K562 (cell line): ENCODE measurements around the gene ABCB6. TPM values are rescaled to one million over a fixed set of nuclear protein-coding genes. Genes with fewer than 3 reads are reported as not detected.

Experiments used
- ATAC-seq: fragments of 200-7000 bp; cut with Tn5 transposase; 3 replicates; pipeline ENCODE4 v1.9.1; 2020; ENCODE audit warnings: moderate library complexity
- BruUV-seq: library from RNA; stranded (reverse); fragments of 400-500 nt; replicated peaks from 2 replicates; lab custom pipeline; 2021; lab: Mats Ljungman, UMichigan
- CTCF ChIA-PET: fragments of 300-600 bp; formaldehyde crosslinking; extraction: SDS; loops from one replicate; lab custom pipeline; 2021; ENCODE audit warnings: low intra/inter-chr PET ratio; lab: Yijun Ruan, JAX
- POLR2A ChIA-PET: fragments of 300-600, 350-650 bp; sonication (Branson Sonifier 250); formaldehyde crosslinking; extraction: SDS; loops from one replicate; lab custom pipeline; 2021; ENCODE audit warnings: antibody characterized with exemption, inconsistent platforms; lab: Yijun Ruan, JAX
- DNase-seq, 4 experiments: peaks; one replicate each; pipeline versions ENCODE4 v3.0.0 to v3.0.0-alpha.2; 2011 to 2018; ENCODE audit warnings: low spot score in 3 of 4, mixed read lengths in 3 of 4; ENCODE audit errors: extremely low read depth in 1 of 4
- FAIRE-seq: peaks from 2 replicates; lab custom pipeline; 2011; peaks lifted over from hg19 to GRCh38; lab: Jason Lieb, UNC
- H2AFZ ChIP-seq: 2 replicates; pipeline ENCODE4 v1.6.0; 2011; ENCODE audit warnings: low read depth, low read length, control low read depth, inconsistent platforms
- H3K27ac ChIP-seq: fragments of 200-600 bp; 3 replicates; pipeline ENCODE4 v1.8.0; 2011; ENCODE audit warnings: low read depth, mild to moderate bottlenecking, control low read depth, inconsistent platforms, low read length, moderate library complexity, mixed read lengths; ENCODE audit errors: extremely low read depth
- H3K27me3 ChIP-seq, 2 experiments: fragments of 300-600 bp in 1 of 2; 2 replicates in 1 of 2; 3 replicates in 1 of 2; pipeline versions ENCODE4 v1.6.0 to v1.8.0; 2011; ENCODE audit warnings: inconsistent platforms in 2 of 2, low read length in 2 of 2, mild to moderate bottlenecking in 1 of 2, mixed read lengths in 1 of 2, moderate library complexity in 1 of 2; ENCODE audit not compliant: control insufficient read depth in 2 of 2, insufficient read depth in 2 of 2
- H3K36me3 ChIP-seq: fragments of 300-600 bp; 3 replicates; pipeline ENCODE4 v1.8.0; 2011; ENCODE audit warnings: mild to moderate bottlenecking, low read length, inconsistent platforms; ENCODE audit not compliant: control insufficient read depth, insufficient read depth
- H3K4me1 ChIP-seq, 2 experiments: fragments of 200-600 bp in 1 of 2; replicated peaks in 1 of 2; 2 replicates in 1 of 2; 3 replicates in 1 of 2; pipeline versions ENCODE4 v1.5.1 to v1.8.0; 2011; ENCODE audit warnings: inconsistent platforms in 2 of 2, low read length in 2 of 2, mild to moderate bottlenecking in 1 of 2, mixed read lengths in 1 of 2, moderate library complexity in 1 of 2; ENCODE audit not compliant: control insufficient read depth in 2 of 2, insufficient read depth in 2 of 2
- H3K4me2 ChIP-seq: 2 replicates; pipeline ENCODE4 v1.6.1; 2011; ENCODE audit warnings: low read length, control low read depth, inconsistent platforms, mixed read lengths; ENCODE audit not compliant: insufficient read depth
- H3K4me3 ChIP-seq: fragments of 200-600 bp; sonication (generic), shearing (Covaris generic); 2 replicates; pipeline ENCODE4 v1.5.1; 2016; ENCODE audit warnings: control low read depth, inconsistent platforms
- H3K79me2 ChIP-seq: fragments of 200-600 bp; 3 replicates; pipeline ENCODE4 v1.8.0; 2011; ENCODE audit warnings: low read length, inconsistent platforms; ENCODE audit not compliant: control insufficient read depth, insufficient read depth
- H3K9ac ChIP-seq, 2 experiments: 2 replicates each; pipeline versions ENCODE4 v1.6.0 to v1.6.1; 2011; ENCODE audit warnings: low read depth in 2 of 2, low read length in 2 of 2, control low read depth in 1 of 2, inconsistent platforms in 1 of 2, mild to moderate bottlenecking in 1 of 2, mixed read lengths in 1 of 2; ENCODE audit not compliant: insufficient read depth in 1 of 2
- H3K9me1 ChIP-seq: one replicate; pipeline ENCODE4 v1.6.0; 2011; ENCODE audit warnings: inconsistent platforms, mild to moderate bottlenecking, low read length, moderate library complexity; ENCODE audit not compliant: control insufficient read depth, insufficient read depth
- H3K9me3 ChIP-seq: replicated peaks from 2 replicates; pipeline ENCODE4 v1.5.1; 2011; ENCODE audit warnings: low read depth, low read length, inconsistent platforms; ENCODE audit not compliant: control insufficient read depth, insufficient read depth
- H4K20me1 ChIP-seq: replicated peaks from 2 replicates; pipeline ENCODE4 v1.6.1; 2011; ENCODE audit warnings: low read length, inconsistent platforms, mixed read lengths; ENCODE audit not compliant: control insufficient read depth, insufficient read depth
- E2F5 ChIP-seq: sonication (generic); formaldehyde crosslinking; IDR thresholded peaks from 2 replicates; pipeline ENCODE4 v1.8.0; 2022; ENCODE audit warnings: mild to moderate bottlenecking, missing genetic modification reagents
- POLR3A ChIP-seq: IDR thresholded peaks from 2 replicates; pipeline ENCODE4 v1.6.1; 2011; ENCODE audit warnings: borderline replicate concordance, mild to moderate bottlenecking, moderate library complexity; ENCODE audit not compliant: insufficient read length, insufficient read depth; ENCODE audit errors: extremely low read depth
- RBFOX2 ChIP-seq: fragments of 200-400 bp; formaldehyde crosslinking; IDR thresholded peaks from 2 replicates; pipeline ENCODE4 v1.6.1; 2017; ENCODE audit warnings: low read depth, mild to moderate bottlenecking, low read length, moderate library complexity
- ZNF551 ChIP-seq: fragments of 250-450 bp; sonication (Bioruptor Pico); IDR thresholded peaks from 2 replicates; pipeline ENCODE4 v1.5.0; 2021; ENCODE audit warnings: mild to moderate bottlenecking, moderate library complexity
- ZNF766 ChIP-seq: fragments of 200-800 bp; sonication (Bioruptor generic); conservative IDR thresholded peaks from 2 replicates; pipeline ENCODE4 v1.6.1; 2016; ENCODE audit warnings: missing genetic modification characterization, missing compliant biosample characterization
- WGBS: fragments of 100-300 bp; shearing (Covaris generic); methylation state at CpG from one replicate; pipeline ENCODE4 v1.1.6; 2016; ENCODE audit warnings: low coverage, mixed read lengths; ENCODE audit not compliant: insufficient coverage; ENCODE audit errors: missing lambda C conversion rate; 5-methylcytosine and 5-hydroxymethylcytosine counted together
- in situ Hi-C: fragments of 300-500 bp; cut with MboI; formaldehyde crosslinking; loops from 4 replicates; pipeline ENCODE4 v1.15.0; 2018; ENCODE audit warnings: inconsistent platforms, mixed read lengths
- intact Hi-C: fragments of 100-400 bp; cut with micrococcal nuclease; formaldehyde crosslinking; loops from 2 replicates; pipeline ENCODE4 v1.14.2; 2022
- polyA plus RNA-seq, 8 experiments: library from polyadenylated mRNA; depleted of rRNA in 4 of 8; stranded (reverse) in 5 of 8; unstranded in 3 of 8; fragments of >200 nt; fragmentation: Nextera tagmentation in 2 of 8; fragmentation: Illumina TruSeq in 1 of 8; extraction: Ambion mirVana in 2 of 8; extraction: Trizol in 1 of 8; gene quantifications; 2 replicates each; pipeline versions ENCODE4 v1.2.1 to v1.2.3, GENCODE V29; 2011 to 2014; ENCODE audit warnings: inconsistent platforms in 1 of 8, missing spikeins in 1 of 8
- total RNA-seq, 7 experiments: library from RNA; depleted of rRNA in 6 of 7; stranded (reverse); fragments of >200 nt in 6 of 7; fragmentation: Illumina TruSeq in 2 of 7; extraction: Trizol in 2 of 7; gene quantifications; 2 replicates each; pipeline versions ENCODE4 v1.2.1 to v1.2.3, GENCODE V29; 2011 to 2021; ENCODE audit warnings: low replicate concordance in 1 of 7

ABCB6 gene
- total and polyA plus RNA-seq, 9 of the 15 experiments (the other 6 are each of a cell fraction or from before 2014, with no cell fraction given): 3.7 to 29.8 (median 16.8) TPM

DNA sequence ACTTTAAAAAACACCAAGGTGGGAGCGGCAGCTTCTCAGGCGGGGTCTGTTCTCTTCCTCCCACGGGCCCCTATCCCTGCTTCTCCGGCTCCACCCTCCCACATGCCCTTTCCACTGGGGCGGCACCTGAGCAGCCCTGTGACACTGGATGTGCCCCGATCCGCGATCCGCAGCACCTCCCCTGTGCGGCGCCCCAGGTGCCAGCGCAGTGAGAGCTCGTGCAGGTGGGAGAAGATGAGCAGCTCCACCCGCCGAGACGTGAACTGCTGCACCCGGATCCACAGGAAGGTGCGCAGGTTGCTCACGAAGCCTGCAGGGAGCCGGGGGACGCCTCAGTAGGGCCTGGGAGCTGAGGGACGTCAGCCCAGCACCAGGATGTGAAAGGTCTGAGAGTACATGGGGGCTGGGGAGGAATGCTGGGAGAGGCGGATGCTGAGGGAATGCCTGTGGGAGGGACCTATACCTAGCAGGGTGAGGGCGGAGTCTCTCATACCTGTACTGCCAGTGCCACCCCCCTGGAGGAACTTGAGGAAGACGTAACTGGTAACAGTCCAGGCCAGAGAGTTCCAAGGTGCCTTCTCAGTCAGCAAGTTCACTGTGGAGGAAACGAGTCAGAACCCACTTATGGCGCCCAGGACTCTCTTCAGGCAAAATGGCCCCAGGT, 2.8 kb downstream of the ABCB6 start:
- Histone ChIP-seq H3K27ac (no peak overlapping the region; the same call in 2 of the 3 replicates), H4K20me1 (0 out of 2 replicates have a peak, but pooled peaks cover 2% of the 10 kb centered on the region), H2AFZ (no peak overlapping the region), H3K9ac (peak overlapping the region in 1 of 2 experiments; percentile 55; a peak in 1 of 4 replicates), H3K9me1 (no peaks in the 10 kb centered on the region), H3K4me1 (peaks cover 13 to 47% of the 10 kb centered on the region in 2 experiments; a peak in 4 of 5 replicates), H3K27me3 (no peaks in the 10 kb centered on the region), H3K9me3 (no peaks in the 10 kb centered on the region), H3K79me2 (peaks cover 27% of the 10 kb centered on the region), H3K4me2 (no peak overlapping the region), H3K4me3 (no peak overlapping the region), H3K36me3 (peaks cover 69% of the 10 kb centered on the region)
- POLR2A ChIA-PET: interaction anchor here (0.8 to 1.2 kb wide), 3 partner anchors 9 to 10 kb away, joined by 3 to 4 read pairs (median 3); no protein-coding TSS in a partner anchor
- CTCF ChIA-PET: no interaction called here
- WGBS: 89% methylated on average over 8 of the region's 27 CpGs
- peak; percentile 37 for TF ChIP-seq RBFOX2
- no peak for TF ChIP-seq ZNF766 (CRISPR knock-in tag)
- no peak for TF ChIP-seq POLR3A
- TF ChIP-seq E2F5 (CRISPR knock-in tag): no peak
- no peak for TF ChIP-seq ZNF551 (CRISPR knock-in tag)
- DNase-seq (no peak), ATAC-seq (no peak), FAIRE-seq (no peak)
- no TSS peak for BruUV-seq
- intact Hi-C loops: no loop called here
- in situ Hi-C loops: no loop called here
